ENCODE results near the gene MS4A7. TPM values are rescaled to one million over a fixed set of nuclear protein-coding genes. Genes with fewer than 3 reads are reported as not detected.
A peak's percentile ranks its signal among the peaks of the same experiment; 100 is the strongest.

The MS4A7 gene, protein sequence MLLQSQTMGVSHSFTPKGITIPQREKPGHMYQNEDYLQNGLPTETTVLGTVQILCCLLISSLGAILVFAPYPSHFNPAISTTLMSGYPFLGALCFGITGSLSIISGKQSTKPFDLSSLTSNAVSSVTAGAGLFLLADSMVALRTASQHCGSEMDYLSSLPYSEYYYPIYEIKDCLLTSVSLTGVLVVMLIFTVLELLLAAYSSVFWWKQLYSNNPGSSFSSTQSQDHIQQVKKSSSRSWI
- total RNA-seq = 100 to 1,000 TPM in 1 of 2 donors, 10 to 100 TPM in 1; 78.1 to 121 TPM
- 10 to 100 TPM in 1 of 2 donors, 1 to 10 TPM in 1; 7.9 to 33.6 TPM for polyA plus RNA-seq
- long read RNA-seq, donor 1, transcript MS4A7-202 (6 exons, 2,871 nt) = major isoform, 21 of 46 reads
- long read RNA-seq, donor 1, transcript MS4A7-201 (7 exons, 1,869 nt) = minor isoform, 8 of 46 reads
- long read RNA-seq, donor 1, partial matches to known transcripts = 1 of 46 reads
- long read RNA-seq, donor 1, other reads (novel, unspliced or antisense) = 14 of 46 reads
- long read RNA-seq, donor 2, transcript MS4A7-202 (6 exons, 2,871 nt) = major isoform, 13 of 26 reads
- long read RNA-seq, donor 2, transcript MS4A7-201 (7 exons, 1,869 nt) = minor isoform, 5 of 26 reads
- long read RNA-seq, donor 2, partial matches to known transcripts = 1 of 26 reads
- long read RNA-seq, donor 2, other reads (novel, unspliced or antisense) = 3 of 26 reads

- Histone ChIP-seq H3K9me3 (ENCODE audit: control insufficient read depth, low read length) (no peaks in the 10 kb centered on the region), H3K4me1 (ENCODE audit: control insufficient read depth in 1 of 2, insufficient read depth in 2 of 2, low read length in 2 of 2) (no peaks in the 10 kb centered on the region), H3K36me3 (ENCODE audit: control insufficient read depth in 1 of 2, insufficient read depth in 2 of 2, low read length in 1 of 2) (no peaks in the 10 kb centered on the region), H3K4me3 (ENCODE audit: low read length in 2 of 2) (no peak within 1 kb of the TSS), H3K27me3 (ENCODE audit: control insufficient read depth in 1 of 2, insufficient read depth in 2 of 2, low read length in 1 of 2) (no peaks in the 10 kb centered on the region), H3K27ac (ENCODE audit: low read depth in 1 of 2, low read length in 2 of 2) (no peak within 1 kb of the TSS)
- ATAC-seq (ENCODE audit: low FRiP score) (peak; percentile 38), DNase-seq (peak in 1 of 2 donors; percentile 75)
- intact Hi-C loops (cut with DNase I) = no loop called here
- WGBS, 2 donors = 47% methylated on average over 3 of the region's 3 CpGs
Observed at GRCh38 chr11:60378354-60378753, at the start of gene MS4A7. MS4A7 (plus strand) TSS chr11:60378532; CDS start chr11:60383142, 4,610 bp downstream.

DNA sequence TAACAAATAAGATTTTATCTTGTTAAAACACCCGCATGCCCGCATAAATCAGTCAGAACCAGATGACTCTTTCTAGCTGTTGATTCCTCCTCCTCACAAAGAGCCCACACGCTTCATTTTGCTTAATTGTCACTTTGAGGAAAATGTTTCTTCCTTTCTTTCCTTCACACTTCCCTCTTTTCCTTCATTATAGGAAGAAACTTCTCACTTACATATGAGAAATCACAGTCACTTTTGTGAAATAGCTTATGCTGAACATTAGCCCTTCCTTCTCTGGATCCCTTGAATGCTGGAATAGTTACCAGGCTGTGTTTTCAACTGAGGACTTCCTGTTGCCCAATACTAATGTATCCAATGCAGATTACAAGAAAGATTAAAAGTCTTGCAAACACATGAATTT is 45.5 kb upstream of the MS4A7 start:
- Histone ChIP-seq H3K4me1 (ENCODE audit: control insufficient read depth in 1 of 2, insufficient read depth in 2 of 2, low read length in 2 of 2) (no peaks in the 10 kb centered on the region), H3K27me3 (ENCODE audit: control insufficient read depth in 1 of 2, insufficient read depth in 2 of 2, low read length in 1 of 2) (no peaks in the 10 kb centered on the region), H3K9me3 (ENCODE audit: control insufficient read depth, low read length) (no peaks in the 10 kb centered on the region), H3K4me3 (ENCODE audit: low read length in 2 of 2) (no peak overlapping the region), H3K36me3 (ENCODE audit: control insufficient read depth in 1 of 2, insufficient read depth in 2 of 2, low read length in 1 of 2) (no peaks in the 10 kb centered on the region), H3K27ac (ENCODE audit: low read depth in 1 of 2, low read length in 2 of 2) (no peak overlapping the region)
- 34 to 74% methylated on average over 3 of the region's 3 CpGs for WGBS, 2 donors
- DNase-seq (no peak), ATAC-seq (ENCODE audit: low FRiP score) (no peak)
- intact Hi-C loops (cut with DNase I) = no loop called here

GRCh38 chr11:60334005-60334620 is 44.2 kb upstream of the MS4A7 start:
- DNase-seq (peak in 1 of 2 donors; percentile 65), ATAC-seq (ENCODE audit: low FRiP score) (no peak)
- no peaks in the 10 kb centered on the region for H3K4me1 ChIP-seq (ENCODE audit: control insufficient read depth in 1 of 2, insufficient read depth in 2 of 2, low read length in 2 of 2)
- H3K36me3 ChIP-seq (ENCODE audit: control insufficient read depth in 1 of 2, insufficient read depth in 2 of 2, low read length in 1 of 2) = no peaks in the 10 kb centered on the region
- H3K27me3 ChIP-seq (ENCODE audit: control insufficient read depth in 1 of 2, insufficient read depth in 2 of 2, low read length in 1 of 2) = no peaks in the 10 kb centered on the region
- no peak overlapping the region for H3K4me3 ChIP-seq (ENCODE audit: low read length in 2 of 2)
- H3K27ac ChIP-seq (ENCODE audit: low read depth in 1 of 2, low read length in 2 of 2) = no peak overlapping the region
- H3K9me3 ChIP-seq (ENCODE audit: control insufficient read depth, low read length) = no peaks in the 10 kb centered on the region
- 16 to 22% methylated on average over 2 of the region's 2 CpGs for WGBS, 2 donors
- intact Hi-C loops (cut with DNase I) = no loop called here

GRCh38 chr11:60336767-60337391 is 41.5 kb upstream of the MS4A7 start:
- no peaks in the 10 kb centered on the region for H3K9me3 ChIP-seq (ENCODE audit: control insufficient read depth, low read length)
- H3K4me3 ChIP-seq (ENCODE audit: low read length in 2 of 2) = no peak overlapping the region
- DNase-seq (no peak), ATAC-seq (ENCODE audit: low FRiP score) (no peak)
- no peaks in the 10 kb centered on the region for H3K4me1 ChIP-seq (ENCODE audit: control insufficient read depth in 1 of 2, insufficient read depth in 2 of 2, low read length in 2 of 2)
- intact Hi-C loops (cut with DNase I) = no loop called here
- no peak overlapping the region for H3K27ac ChIP-seq (ENCODE audit: low read depth in 1 of 2, low read length in 2 of 2)
- WGBS, 2 donors = 88 to 90% methylated on average over 7 of the region's 7 CpGs
- no peaks in the 10 kb centered on the region for H3K36me3 ChIP-seq (ENCODE audit: control insufficient read depth in 1 of 2, insufficient read depth in 2 of 2, low read length in 1 of 2)
- no peaks in the 10 kb centered on the region for H3K27me3 ChIP-seq (ENCODE audit: control insufficient read depth in 1 of 2, insufficient read depth in 2 of 2, low read length in 1 of 2)

GRCh38 chr11:60338053-60338452 is 40.3 kb upstream of the MS4A7 start:
- Histone ChIP-seq H3K36me3 (ENCODE audit: control insufficient read depth in 1 of 2, insufficient read depth in 2 of 2, low read length in 1 of 2) (no peaks in the 10 kb centered on the region), H3K27me3 (ENCODE audit: control insufficient read depth in 1 of 2, insufficient read depth in 2 of 2, low read length in 1 of 2) (no peaks in the 10 kb centered on the region), H3K27ac (ENCODE audit: low read depth in 1 of 2, low read length in 2 of 2) (no peak overlapping the region), H3K9me3 (ENCODE audit: control insufficient read depth, low read length) (no peaks in the 10 kb centered on the region), H3K4me1 (ENCODE audit: control insufficient read depth in 1 of 2, insufficient read depth in 2 of 2, low read length in 2 of 2) (no peaks in the 10 kb centered on the region), H3K4me3 (ENCODE audit: low read length in 2 of 2) (no peak overlapping the region)
- DNase-seq (no peak), ATAC-seq (ENCODE audit: low FRiP score) (no peak)
- 49 to 50% methylated on average over 2 of the region's 2 CpGs for WGBS, 2 donors
- intact Hi-C loops (cut with DNase I) = no loop called here

DNA sequence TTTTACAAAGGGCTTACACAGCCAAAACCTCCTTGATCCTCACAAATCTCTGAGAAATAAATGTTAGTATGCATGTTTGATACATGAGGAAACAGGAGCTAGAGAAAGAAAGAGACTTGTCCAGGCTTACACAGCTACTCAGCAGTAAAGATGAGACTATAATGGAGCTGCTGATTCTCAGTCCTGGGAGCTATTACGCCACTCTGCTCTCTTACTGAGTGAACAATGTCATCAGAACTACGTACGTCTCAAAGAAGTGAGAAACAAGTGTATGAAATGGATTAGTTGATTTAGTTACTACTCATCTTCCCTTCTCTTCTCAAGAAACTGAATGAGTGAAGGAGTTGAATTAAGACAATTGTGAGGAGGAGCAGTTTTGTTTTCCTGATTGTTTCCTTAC is 39.0 kb upstream of the MS4A7 start:
- intact Hi-C loops (cut with DNase I) = no loop called here
- Histone ChIP-seq H3K36me3 (ENCODE audit: control insufficient read depth in 1 of 2, insufficient read depth in 2 of 2, low read length in 1 of 2) (no peaks in the 10 kb centered on the region), H3K27ac (ENCODE audit: low read depth in 1 of 2, low read length in 2 of 2) (no peak overlapping the region), H3K27me3 (ENCODE audit: control insufficient read depth in 1 of 2, insufficient read depth in 2 of 2, low read length in 1 of 2) (no peaks in the 10 kb centered on the region), H3K4me3 (ENCODE audit: low read length in 2 of 2) (no peak overlapping the region), H3K4me1 (ENCODE audit: control insufficient read depth in 1 of 2, insufficient read depth in 2 of 2, low read length in 2 of 2) (no peaks in the 10 kb centered on the region), H3K9me3 (ENCODE audit: control insufficient read depth, low read length) (no peaks in the 10 kb centered on the region)
- DNase-seq = no peak
- 52 to 53% methylated on average over 3 of the region's 3 CpGs for WGBS, 2 donors
- no peak for ATAC-seq (ENCODE audit: low FRiP score)

GRCh38 chr11:60343094-60343704 is 35.1 kb upstream of the MS4A7 start:
- H3K27ac ChIP-seq (ENCODE audit: low read depth in 1 of 2, low read length in 2 of 2) = no peak overlapping the region
- no peaks in the 10 kb centered on the region for H3K9me3 ChIP-seq (ENCODE audit: control insufficient read depth, low read length)
- ATAC-seq (ENCODE audit: low FRiP score) (no peak), DNase-seq (no peak)
- WGBS, 2 donors = 73 to 74% methylated on average over 10 of the region's 10 CpGs
- no peaks in the 10 kb centered on the region for H3K36me3 ChIP-seq (ENCODE audit: control insufficient read depth in 1 of 2, insufficient read depth in 2 of 2, low read length in 1 of 2)
- intact Hi-C loops (cut with DNase I) = no loop called here
- no peaks in the 10 kb centered on the region for H3K27me3 ChIP-seq (ENCODE audit: control insufficient read depth in 1 of 2, insufficient read depth in 2 of 2, low read length in 1 of 2)
- H3K4me1 ChIP-seq (ENCODE audit: control insufficient read depth in 1 of 2, insufficient read depth in 2 of 2, low read length in 2 of 2) = no peaks in the 10 kb centered on the region
- H3K4me3 ChIP-seq (ENCODE audit: low read length in 2 of 2) = no peak overlapping the region

DNA sequence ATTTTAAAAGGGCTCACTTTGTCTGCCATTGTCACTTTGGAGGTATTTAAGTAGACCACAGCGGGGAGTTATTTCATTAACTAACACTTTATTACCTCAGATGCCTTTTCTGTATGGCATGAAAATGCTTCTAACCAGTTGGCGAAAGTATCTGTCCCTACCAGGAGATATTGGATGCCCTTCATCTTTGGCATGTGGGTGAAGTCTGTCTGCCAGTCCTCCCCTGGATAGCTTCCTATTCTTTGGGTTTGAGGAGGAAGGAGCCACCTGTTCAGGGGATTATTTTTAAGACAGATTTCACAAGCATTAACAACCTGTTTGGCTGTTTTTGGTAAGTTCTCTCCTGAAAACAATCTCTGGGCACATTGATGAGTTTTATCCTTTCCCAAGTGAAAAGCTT is 34.2 kb upstream of the MS4A7 start:
- no peak overlapping the region for H3K27ac ChIP-seq (ENCODE audit: low read depth in 1 of 2, low read length in 2 of 2)
- no peak for DNase-seq
- no peaks in the 10 kb centered on the region for H3K36me3 ChIP-seq (ENCODE audit: control insufficient read depth in 1 of 2, insufficient read depth in 2 of 2, low read length in 1 of 2)
- no peak for ATAC-seq (ENCODE audit: low FRiP score)
- H3K27me3 ChIP-seq (ENCODE audit: control insufficient read depth in 1 of 2, insufficient read depth in 2 of 2, low read length in 1 of 2) = no peaks in the 10 kb centered on the region
- no peaks in the 10 kb centered on the region for H3K4me1 ChIP-seq (ENCODE audit: control insufficient read depth in 1 of 2, insufficient read depth in 2 of 2, low read length in 2 of 2)
- H3K9me3 ChIP-seq (ENCODE audit: control insufficient read depth, low read length) = no peaks in the 10 kb centered on the region
- intact Hi-C loops (cut with DNase I) = no loop called here
- H3K4me3 ChIP-seq (ENCODE audit: low read length in 2 of 2) = no peak overlapping the region
- WGBS, 2 donors = 91 to 96% methylated on average over 2 of the region's 2 CpGs
